H9 (cell line): Measurements from ENCODE around the gene SEPTIN5. TPM values are rescaled to one million over a fixed set of nuclear protein-coding genes. Genes with fewer than 3 reads are reported as not detected.

Experiments used
- DNase-seq: peaks from one replicate; pipeline ENCODE4 v3.0.0-alpha.2; 2017
- H2AFZ ChIP-seq: one replicate; pipeline ENCODE4 v1.6.1; 2013; ENCODE audit warnings: mild to moderate bottlenecking, low read length, control low read depth, moderate library complexity
- H2AK5ac ChIP-seq: 2 replicates; pipeline ENCODE4 v1.6.1; 2013; ENCODE audit warnings: low read length, control low read depth, mixed read lengths; ENCODE audit not compliant: insufficient read length
- H2BK120ac ChIP-seq: one replicate; pipeline ENCODE4 v1.6.1; 2013; ENCODE audit warnings: low read depth, mild to moderate bottlenecking, low read length, control low read depth, inconsistent platforms; ENCODE audit not compliant: poor library complexity, severe bottlenecking
- H2BK12ac ChIP-seq: 2 replicates; pipeline ENCODE4 v1.6.1; 2013; ENCODE audit warnings: low read length, control low read depth, mixed read lengths, low read depth; ENCODE audit not compliant: insufficient read length
- H2BK15ac ChIP-seq: 2 replicates; pipeline ENCODE4 v1.6.1; 2013; ENCODE audit warnings: low read depth, low read length, control low read depth
- H2BK20ac ChIP-seq: one replicate; pipeline ENCODE4 v1.6.1; 2013; ENCODE audit warnings: low read depth, mild to moderate bottlenecking, low read length, control low read depth, inconsistent platforms; ENCODE audit not compliant: poor library complexity, severe bottlenecking
- H2BK5ac ChIP-seq: 2 replicates; pipeline ENCODE4 v1.6.1; 2013; ENCODE audit warnings: low read length, control low read depth, mixed read lengths; ENCODE audit not compliant: insufficient read length
- H3K14ac ChIP-seq: 2 replicates; pipeline ENCODE4 v1.6.1; 2013; ENCODE audit warnings: low read length, control low read depth; ENCODE audit not compliant: insufficient read depth
- H3K18ac ChIP-seq: 2 replicates; pipeline ENCODE4 v1.6.1; 2013; ENCODE audit warnings: low read depth, mild to moderate bottlenecking, mixed read lengths, low read length, control low read depth; ENCODE audit not compliant: insufficient read length
- H3K23ac ChIP-seq: 2 replicates; pipeline ENCODE4 v1.6.1; 2013; ENCODE audit warnings: low read length, control low read depth, mixed read lengths, low read depth; ENCODE audit not compliant: insufficient read length
- H3K23me2 ChIP-seq: 2 replicates; pipeline ENCODE4 v1.6.1; 2013; ENCODE audit warnings: low read depth, mild to moderate bottlenecking, mixed read lengths, low read length, control low read depth; ENCODE audit not compliant: insufficient read length, poor library complexity, severe bottlenecking
- H3K27ac ChIP-seq: 2 replicates; pipeline ENCODE4 v1.5.1; 2013; ENCODE audit warnings: low read length, control low read depth, mixed read lengths, low read depth; ENCODE audit not compliant: insufficient read length
- H3K27me3 ChIP-seq: 2 replicates; pipeline ENCODE4 v1.6.1; 2013; ENCODE audit warnings: low read length, control low read depth, inconsistent platforms; ENCODE audit not compliant: insufficient read depth
- H3K4ac ChIP-seq: 2 replicates; pipeline ENCODE4 v1.6.1; 2013; ENCODE audit warnings: low read depth, mild to moderate bottlenecking, control low read depth, inconsistent platforms, low read length, moderate library complexity
- H3K4me1 ChIP-seq: 2 replicates; pipeline ENCODE4 v1.6.1; 2013; ENCODE audit warnings: low read length, control low read depth, inconsistent platforms; ENCODE audit not compliant: insufficient read depth
- H3K4me2 ChIP-seq: 2 replicates; pipeline ENCODE4 v1.6.1; 2013; ENCODE audit warnings: low read length, control low read depth, mixed read lengths; ENCODE audit not compliant: insufficient read length, insufficient read depth
- H3K56ac ChIP-seq: 2 replicates; pipeline ENCODE4 v1.6.1; 2013; ENCODE audit warnings: low read depth, mild to moderate bottlenecking, mixed read lengths, low read length, control low read depth; ENCODE audit not compliant: insufficient read length
- H3K79me1 ChIP-seq: 2 replicates; pipeline ENCODE4 v1.6.1; 2013; ENCODE audit warnings: low read depth, mild to moderate bottlenecking, moderate library complexity, low read length, control low read depth, inconsistent platforms; ENCODE audit not compliant: insufficient read depth, poor library complexity, severe bottlenecking
- H3K79me2 ChIP-seq: 2 replicates; pipeline ENCODE4 v1.6.1; 2013; ENCODE audit warnings: low read length, control low read depth, inconsistent platforms; ENCODE audit not compliant: insufficient read depth
- H3K9ac ChIP-seq: 2 replicates; pipeline ENCODE4 v1.6.1; 2013; ENCODE audit warnings: low read length, control low read depth, mixed read lengths; ENCODE audit not compliant: insufficient read length; ENCODE audit errors: extremely low read depth
- H3K9me3 ChIP-seq: one replicate; pipeline ENCODE4 v1.6.1; 2013; ENCODE audit warnings: low read depth, low read length, inconsistent platforms; ENCODE audit not compliant: control insufficient read depth
- H3T11ph ChIP-seq: one replicate; pipeline ENCODE4 v1.6.1; 2013; ENCODE audit warnings: mild to moderate bottlenecking, low read length, control low read depth, inconsistent platforms
- H4K20me1 ChIP-seq: one replicate; pipeline ENCODE4 v1.6.1; 2013; ENCODE audit not compliant: control insufficient read depth, insufficient read length, insufficient read depth
- H4K5ac ChIP-seq: 2 replicates; pipeline ENCODE4 v1.6.1; 2013; ENCODE audit warnings: low read depth, mild to moderate bottlenecking, mixed read lengths, low read length, control low read depth; ENCODE audit not compliant: insufficient read length
- H4K8ac ChIP-seq: replicated peaks from 2 replicates; pipeline ENCODE4 v1.6.1; 2013; ENCODE audit warnings: low read length, control low read depth, mixed read lengths, low read depth; ENCODE audit not compliant: insufficient read length
- H4K91ac ChIP-seq: 2 replicates; pipeline ENCODE4 v1.6.1; 2013; ENCODE audit warnings: low read depth, mild to moderate bottlenecking, moderate library complexity, mixed read lengths, low read length, control low read depth; ENCODE audit not compliant: insufficient read length
- H3K27ac Mint-ChIP-seq, 3 experiments: 2 replicates in 2 of 3; 3 replicates in 1 of 3; pipeline ENCODE4 v1.8.0; 2020 to 2021; ENCODE audit warnings: mixed read lengths in 3 of 3, mild to moderate bottlenecking in 1 of 3, moderate library complexity in 1 of 3
- H3K27me3 Mint-ChIP-seq: 2 replicates; pipeline ENCODE4 v1.8.0; 2021; ENCODE audit warnings: low read depth, mild to moderate bottlenecking, moderate library complexity, mixed read lengths
- H3K36me3 Mint-ChIP-seq, 3 experiments: 2 replicates in 2 of 3; 3 replicates in 1 of 3; pipeline ENCODE4 v1.8.0; 2020 to 2021; ENCODE audit warnings: low read depth in 3 of 3, mixed read lengths in 3 of 3; ENCODE audit not compliant: insufficient read depth in 1 of 3
- H3K4me1 Mint-ChIP-seq, 2 experiments: 2 replicates each; pipeline ENCODE4 v1.8.0; 2020; ENCODE audit warnings: mixed read lengths in 2 of 2
- H3K4me3 Mint-ChIP-seq, 2 experiments: 2 replicates in 1 of 2; 3 replicates in 1 of 2; pipeline ENCODE4 v1.8.0; 2020 to 2021; ENCODE audit warnings: mild to moderate bottlenecking in 2 of 2, mixed read lengths in 2 of 2, moderate library complexity in 1 of 2
- H3K9me3 Mint-ChIP-seq, 2 experiments: 2 replicates in 1 of 2; 3 replicates in 1 of 2; pipeline ENCODE4 v1.8.0; 2020; ENCODE audit warnings: mild to moderate bottlenecking in 2 of 2, mixed read lengths in 2 of 2, moderate library complexity in 1 of 2
- CTCF ChIP-seq: fragments of 200-600 bp; sonication (generic); conservative IDR thresholded peaks from 3 replicates; pipeline ENCODE4 v1.8.0; 2021; ENCODE audit warnings: antibody characterized with exemption, mild to moderate bottlenecking
- WGBS: extraction: QIAGEN DNeasy Blood & Tissue Kit; methylation state at CpG from one replicate; pipeline ENCODE4 v1.1.7; 2013; ENCODE audit warnings: missing lambda C conversion rate, low lambda C conversion rate, mixed read lengths; ENCODE audit not compliant: insufficient read length; ENCODE audit errors: extremely low coverage; 5-methylcytosine and 5-hydroxymethylcytosine counted together
- total RNA-seq: library from RNA; stranded (reverse); gene quantifications from 2 replicates; pipeline ENCODE4 v1.2.1, GENCODE V29; 2021

SEPTIN5 gene
- total RNA-seq, 1 experiment from 2014 or later: 17.8 TPM

GRCh38 chr22:19745155-19746101 is 31.1 kb downstream of the SEPTIN5 start:
- Histone ChIP-seq H2BK5ac (no peak overlapping the region), H2AFZ (no peak overlapping the region), H2BK12ac (no peak overlapping the region), H4K91ac (no peak overlapping the region), H2BK120ac (no peak overlapping the region), H3K27me3 (no peaks in the 10 kb centered on the region), H2AK5ac (no peak overlapping the region), H3K79me2 (no peaks in the 10 kb centered on the region), H4K5ac (no peak overlapping the region), H3K79me1 (no peaks in the 10 kb centered on the region), H3K23ac (no peak overlapping the region), H4K8ac (no peak overlapping the region), H4K20me1 (no peaks in the 10 kb centered on the region), H3K14ac (peak overlapping the region; percentile 16; the same call in 1 of the 2 replicates), H3K4ac (no peak overlapping the region), H3K4me1 (no peaks in the 10 kb centered on the region), H3K23me2 (no peaks in the 10 kb centered on the region), H3K18ac (no peak overlapping the region), H3K27ac (no peak overlapping the region), H2BK15ac (no peak overlapping the region), H3K56ac (no peak overlapping the region), H3T11ph (no peak overlapping the region), H3K9me3 (no peaks in the 10 kb centered on the region), H3K9ac (no peak overlapping the region), H2BK20ac (no peak overlapping the region), H3K4me2 (no peak overlapping the region)
- Mint-ChIP-seq H3K27me3 (peaks cover 12% of the 10 kb centered on the region), H3K4me1 (peaks cover 7 to 12% of the 10 kb centered on the region in 2 experiments), H3K36me3 (no peaks in the 10 kb centered on the region), H3K9me3 (no peaks in the 10 kb centered on the region; a peak in 1 of 5 replicates), H3K4me3 (no peak overlapping the region), H3K27ac (no peak overlapping the region)
- no peak for DNase-seq
- WGBS: no CpG with 5 or more reads among the region's 24 CpGs
- no peak for TF ChIP-seq CTCF
